Measurements from ENCODE around the gene TLCD3A.
A peak's percentile ranks its signal among the peaks of the same experiment; 100 is the strongest.

The TLCD3A gene

DNA sequence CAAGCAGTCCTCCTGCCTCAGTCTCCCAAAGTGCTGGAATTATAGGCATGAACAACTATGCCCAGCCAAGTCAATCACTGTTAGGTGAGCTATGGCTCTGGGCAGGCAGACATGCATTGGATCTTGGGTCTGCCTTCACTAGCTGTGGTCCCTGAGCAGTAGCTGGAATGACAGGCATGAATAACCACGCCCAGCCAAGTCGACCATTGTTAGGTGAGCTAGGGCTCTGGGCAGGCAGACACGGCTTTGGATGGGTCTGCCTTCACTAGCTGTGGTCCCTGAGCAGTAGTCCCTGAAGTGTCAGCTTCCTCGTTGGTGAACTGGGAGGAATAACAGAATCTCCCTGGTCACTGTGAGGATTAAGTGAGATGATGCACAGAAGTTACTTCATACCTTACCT, 56.2 kb downstream of the TLCD3A start:
- no peak overlapping the region for H3K4me3 ChIP-seq (ENCODE audit: low read length)
- no peak for TF ChIP-seq CTCF (IDR thresholded peaks at IDR 0.05; ENCODE audit: insufficient read depth, low read depth, low read length, missing control alignments)
- DNase-seq (ENCODE audit: low read depth): peak; percentile 27

GRCh38 chr17:789160-789840, 56.9 kb downstream of the TLCD3A start:
- no peak for TF ChIP-seq CTCF (IDR thresholded peaks at IDR 0.05; ENCODE audit: insufficient read depth, low read depth, low read length, missing control alignments)
- peak overlapping the region; percentile 12 for H3K4me3 ChIP-seq (ENCODE audit: low read length)
- DNase-seq (ENCODE audit: low read depth): peak; percentile 81

DNA sequence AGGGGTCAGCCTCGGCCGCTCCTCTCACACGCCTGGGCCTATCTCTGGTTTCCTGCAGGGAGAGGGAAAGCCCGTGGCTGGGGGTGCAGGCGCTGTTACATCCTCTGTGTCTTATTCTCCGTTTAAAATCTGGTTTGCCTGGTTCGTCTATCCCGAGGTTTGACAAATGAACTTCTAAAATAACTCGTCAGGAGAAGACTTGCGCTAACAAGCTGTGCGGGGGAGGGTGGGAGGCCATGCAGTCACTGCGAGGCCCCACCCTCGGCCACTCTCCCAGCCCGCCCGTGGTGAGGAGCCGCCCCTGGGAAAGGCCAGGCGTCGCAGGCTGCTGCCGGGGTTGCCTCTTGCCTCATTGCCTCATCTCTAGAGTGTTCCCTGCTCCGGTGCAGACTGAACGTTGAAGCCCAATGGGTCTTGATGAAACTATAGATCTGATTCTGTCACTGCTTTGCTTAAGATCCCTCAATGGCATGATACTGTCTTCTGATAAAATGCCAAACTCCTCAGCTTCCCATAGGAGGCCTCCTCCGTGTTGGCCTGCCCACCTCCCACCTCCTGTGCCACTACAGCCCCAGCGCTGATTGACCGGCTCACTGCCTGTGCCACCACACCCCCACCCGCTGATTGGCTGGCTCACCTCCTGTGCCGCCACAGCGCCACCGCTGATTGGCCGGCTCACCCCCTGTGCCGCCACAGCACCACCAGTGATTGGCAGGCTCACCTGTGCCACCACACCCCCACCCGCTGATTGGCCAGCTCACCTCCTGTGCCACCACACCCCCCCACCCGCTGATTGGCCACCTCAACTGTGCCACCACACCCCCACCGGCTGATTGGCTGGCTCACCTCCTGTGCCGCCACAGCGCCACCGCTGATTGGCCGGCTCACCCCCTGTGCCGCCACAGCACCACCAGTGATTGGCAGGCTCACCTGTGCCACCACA, 57.8 kb downstream of the TLCD3A start:
- H3K4me3 ChIP-seq (ENCODE audit: low read length): peak overlapping the region; percentile 12
- DNase-seq (ENCODE audit: low read depth): peak; percentile 99

GRCh38 chr17:790874-791247, 58.5 kb downstream of the TLCD3A start:
- DNase-seq (ENCODE audit: low read depth): peak; percentile 58

GRCh38 chr17:791829-792228, 59.4 kb downstream of the TLCD3A start:
- TF ChIP-seq CTCF (IDR thresholded peaks at IDR 0.05; ENCODE audit: insufficient read depth, low read depth, low read length, missing control alignments): no peak
- DNase-seq (ENCODE audit: low read depth): no peak
- no peak overlapping the region for H3K4me3 ChIP-seq (ENCODE audit: low read length)

More at GRCh38 chr17:790874-791247, 58.5 kb downstream of the TLCD3A start:
- H3K4me3 ChIP-seq (ENCODE audit: low read length): peak overlapping the region; percentile 14

- peak; percentile 14 for TF ChIP-seq CTCF (IDR thresholded peaks at IDR 0.05; ENCODE audit: insufficient read depth, low read depth, low read length, missing control alignments)
- H3K4me3 ChIP-seq (ENCODE audit: low read length): no peak overlapping the region
- peak; percentile 46 for DNase-seq (ENCODE audit: low read depth)
Observed at GRCh38 chr17:792277-792676, 59.9 kb downstream of the TLCD3A start.
